GM18508 (cell line): ENCODE measurements around the gene HSD3B7.
"Not testable (repeated sequence)": the region's sequence is repeated elsewhere in the genome, so short reads cannot be mapped to it uniquely, and the experiment has no call there.

Experiments
- ATAC-seq: cut with Tn5 transposase; IDR thresholded peaks from one replicate; pipeline ENCODE4 v1.9.1; 2021; ENCODE audit warnings: moderate number of reproducible peaks; ENCODE audit not compliant: insufficient read depth, unreplicated experiment

Gene HSD3B7

GRCh38 chr16:30984669-30985400 is at the start of gene HSD3B7:
HSD3B7 (plus strand) TSS chr16:30985207; CDS start chr16:30985659, 452 bp downstream.
- ATAC-seq = no peak

- ATAC-seq = no peak
Observed at GRCh38 chr16:30937692-30938091, 47.3 kb upstream of the HSD3B7 start.

- not testable (repeated sequence) for ATAC-seq
Observed at GRCh38 chr16:30939571-30939970, 45.4 kb upstream of the HSD3B7 start.

GRCh38 chr16:30941600-30942425 is 43.2 kb upstream of the HSD3B7 start:
- ATAC-seq = peak; percentile 66

GRCh38 chr16:30942426-30942806 is 42.6 kb upstream of the HSD3B7 start:
- no peak for ATAC-seq

GRCh38 chr16:30944352-30944751 is 40.7 kb upstream of the HSD3B7 start:
- ATAC-seq = no peak

GRCh38 chr16:30946671-30947540 is 38.1 kb upstream of the HSD3B7 start:
- no peak for ATAC-seq

GRCh38 chr16:30947541-30947858 is 37.5 kb upstream of the HSD3B7 start:
- ATAC-seq = no peak

- ATAC-seq = no peak
Observed at GRCh38 chr16:30947859-30948666, 36.9 kb upstream of the HSD3B7 start.

- no peak for ATAC-seq
Observed at GRCh38 chr16:30948667-30949649, 36.0 kb upstream of the HSD3B7 start, which contains the start of gene ORAI3. ORAI3 (plus strand) TSS chr16:30949068; CDS start chr16:30949290, 222 bp downstream.

GRCh38 chr16:30949650-30950515 is 35.1 kb upstream of the HSD3B7 start:
- ATAC-seq = no peak

- ATAC-seq = no peak
Observed at GRCh38 chr16:30950516-30951065, 34.4 kb upstream of the HSD3B7 start.

GRCh38 chr16:30951193-30951592 is 33.8 kb upstream of the HSD3B7 start:
- no peak for ATAC-seq

GRCh38 chr16:30951750-30952149 is 33.3 kb upstream of the HSD3B7 start:
- no peak for ATAC-seq

GRCh38 chr16:30953111-30953510 is 31.9 kb upstream of the HSD3B7 start:
- no peak for ATAC-seq

- no peak for ATAC-seq
Observed at GRCh38 chr16:30953511-30954124, 31.4 kb upstream of the HSD3B7 start.

GRCh38 chr16:30954993-30955392 is 30.0 kb upstream of the HSD3B7 start:
- ATAC-seq = no peak
